Measurements from ENCODE around the gene ZSWIM1. TPM values are rescaled to one million over a fixed set of nuclear protein-coding genes. Genes with fewer than 3 reads are reported as not detected.

ZSWIM1 gene
- total and polyA plus RNA-seq, 2 of the 4 experiments (the other 2 are of a cell fraction) = 4.2 to 10.0 TPM

DNA sequence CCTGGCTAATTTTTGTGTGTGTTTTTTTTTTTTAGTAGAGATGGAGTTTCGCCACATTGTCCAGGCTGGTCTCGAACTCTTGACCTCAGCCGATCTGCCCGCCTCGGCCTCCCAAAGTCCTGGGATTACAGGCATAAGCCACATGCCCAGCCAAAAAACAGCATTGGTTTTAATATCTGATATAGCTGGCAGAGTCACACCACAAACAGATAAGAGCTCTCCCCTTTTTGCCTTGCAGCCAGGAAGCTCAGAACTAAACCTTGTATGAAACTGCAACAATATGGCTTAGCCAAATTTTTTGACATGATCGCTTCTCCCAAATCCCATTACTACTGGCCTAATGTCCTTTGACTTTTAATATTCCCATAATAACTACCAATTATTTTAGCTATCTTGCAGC is 28.7 kb upstream of the ZSWIM1 start:
- POLR2A ChIA-PET (ENCODE audit: unreplicated experiment) = interaction anchor here (0.6 kb wide), 1 partner anchor 13 kb away, joined by 4 read pairs; no protein-coding TSS in a partner anchor
- Histone ChIP-seq H4K5ac (ENCODE audit: low read depth, low read length) (no peak overlapping the region), H3K56ac (ENCODE audit: extremely low read depth, insufficient read depth, low read length) (no peak overlapping the region), H3K79me1 (ENCODE audit: low read depth in 1 of 2, low read length in 2 of 2) (peaks cover 16 to 55% of the 10 kb centered on the region in 2 experiments), H3K4ac (ENCODE audit: low read depth, low read length) (no peak overlapping the region), H3K27me3 (ENCODE audit: control insufficient read depth, insufficient read depth, low read length) (no peaks in the 10 kb centered on the region), H2AK9ac (replicated peaks; ENCODE audit: low read depth, low read length, poor library complexity) (no peak overlapping the region), H3K14ac (replicated peaks; ENCODE audit: low read depth, low read length) (no peak overlapping the region), H4K8ac (ENCODE audit: low read depth in 2 of 2, low read length in 2 of 2) (no peak overlapping the region), H2AFZ (replicated peaks; ENCODE audit: low read length, poor library complexity) (no peak overlapping the region), H2AK5ac (ENCODE audit: low read depth, low read length) (no peak overlapping the region), H3K4me1 (ENCODE audit: control insufficient read depth, insufficient read depth, low read length) (peaks cover 4% of the 10 kb centered on the region; the same call in 1 of the 2 replicates), H3K4me3 (ENCODE audit: insufficient read depth, low read depth, low read length) (no peak overlapping the region), H3K9me1 (ENCODE audit: insufficient read depth, low read length) (peaks cover 11% of the 10 kb centered on the region), H4K91ac (ENCODE audit: insufficient read depth, low read depth, low read length) (no peak overlapping the region), H3K4me2 (ENCODE audit: low read depth, low read length) (no peak overlapping the region), H3K36me3 (ENCODE audit: control insufficient read depth, insufficient read depth, low read length) (peaks cover 24% of the 10 kb centered on the region), H2BK20ac (ENCODE audit: low read depth, low read length) (no peak overlapping the region), H2BK120ac (ENCODE audit: low read depth, low read length) (no peak overlapping the region), H4K20me1 (ENCODE audit: insufficient read depth, low read length) (peaks cover 5% of the 10 kb centered on the region; the same call in 1 of the 2 replicates), H2BK15ac (ENCODE audit: low read depth, low read length) (no peak overlapping the region), H3K27ac (ENCODE audit: insufficient read depth, low read length) (no peak overlapping the region), H3K9ac (ENCODE audit: low read depth, low read length) (no peak overlapping the region), H3K18ac (ENCODE audit: low read depth, low read length) (no peak overlapping the region), H2BK5ac (ENCODE audit: low read depth, low read length, poor library complexity, severe bottlenecking) (no peak overlapping the region), H3K23ac (ENCODE audit: low read depth, low read length) (no peak overlapping the region), H3K9me3 (ENCODE audit: control insufficient read depth, insufficient read depth, low read length) (no peaks in the 10 kb centered on the region)
- ATAC-seq (ENCODE audit: low read depth) = no peak
- no peak for DNase-seq
- dilution Hi-C loops (cut with HindIII; ENCODE audit: low sequenced_read_pairs, unreplicated experiment) (no loop called here), intact Hi-C loops (cut with micrococcal nuclease) (no loop called here), in situ Hi-C loops (cut with MboI; ENCODE audit: low sequenced_read_pairs) (no loop called here)
- CTCF ChIA-PET = interaction anchor here (0.8 kb wide), 1 partner anchor 26 kb away, joined by 3 read pairs; no protein-coding TSS in a partner anchor
- TF ChIP-seq RFX5 (IDR thresholded peaks at IDR 0.05; ENCODE audit: low read depth, low read length) = no peak
- TF ChIP-seq CEBPB (IDR thresholded peaks at IDR 0.05; ENCODE audit: low read depth, low read length) = no peak
- no peak for TF ChIP-seq SMC3 (IDR thresholded peaks at IDR 0.05; ENCODE audit: low read depth, low read length)
- TF ChIP-seq, protein P1, sequence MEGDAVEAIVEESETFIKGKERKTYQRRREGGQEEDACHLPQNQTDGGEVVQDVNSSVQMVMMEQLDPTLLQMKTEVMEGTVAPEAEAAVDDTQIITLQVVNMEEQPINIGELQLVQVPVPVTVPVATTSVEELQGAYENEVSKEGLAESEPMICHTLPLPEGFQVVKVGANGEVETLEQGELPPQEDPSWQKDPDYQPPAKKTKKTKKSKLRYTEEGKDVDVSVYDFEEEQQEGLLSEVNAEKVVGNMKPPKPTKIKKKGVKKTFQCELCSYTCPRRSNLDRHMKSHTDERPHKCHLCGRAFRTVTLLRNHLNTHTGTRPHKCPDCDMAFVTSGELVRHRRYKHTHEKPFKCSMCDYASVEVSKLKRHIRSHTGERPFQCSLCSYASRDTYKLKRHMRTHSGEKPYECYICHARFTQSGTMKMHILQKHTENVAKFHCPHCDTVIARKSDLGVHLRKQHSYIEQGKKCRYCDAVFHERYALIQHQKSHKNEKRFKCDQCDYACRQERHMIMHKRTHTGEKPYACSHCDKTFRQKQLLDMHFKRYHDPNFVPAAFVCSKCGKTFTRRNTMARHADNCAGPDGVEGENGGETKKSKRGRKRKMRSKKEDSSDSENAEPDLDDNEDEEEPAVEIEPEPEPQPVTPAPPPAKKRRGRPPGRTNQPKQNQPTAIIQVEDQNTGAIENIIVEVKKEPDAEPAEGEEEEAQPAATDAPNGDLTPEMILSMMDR (conservative IDR thresholded peaks at IDR 0.05; ENCODE audit: low read depth, low read length) = no peak
- no peak for TF ChIP-seq FOS (IDR thresholded peaks at IDR 0.05; ENCODE audit: low read depth, low read length)
- TF ChIP-seq BHLHE40 (IDR thresholded peaks at IDR 0.05; ENCODE audit: low read depth, low read length) = no peak
- TF ChIP-seq, protein P2, sequence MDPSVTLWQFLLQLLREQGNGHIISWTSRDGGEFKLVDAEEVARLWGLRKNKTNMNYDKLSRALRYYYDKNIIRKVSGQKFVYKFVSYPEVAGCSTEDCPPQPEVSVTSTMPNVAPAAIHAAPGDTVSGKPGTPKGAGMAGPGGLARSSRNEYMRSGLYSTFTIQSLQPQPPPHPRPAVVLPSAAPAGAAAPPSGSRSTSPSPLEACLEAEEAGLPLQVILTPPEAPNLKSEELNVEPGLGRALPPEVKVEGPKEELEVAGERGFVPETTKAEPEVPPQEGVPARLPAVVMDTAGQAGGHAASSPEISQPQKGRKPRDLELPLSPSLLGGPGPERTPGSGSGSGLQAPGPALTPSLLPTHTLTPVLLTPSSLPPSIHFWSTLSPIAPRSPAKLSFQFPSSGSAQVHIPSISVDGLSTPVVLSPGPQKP (IDR thresholded peaks at IDR 0.05; ENCODE audit: borderline replicate concordance, low read depth, low read length) = no peak
- TF ChIP-seq RCOR1 (IDR thresholded peaks at IDR 0.05; ENCODE audit: insufficient replicate concordance, low read length) = no peak
- TF ChIP-seq MAFK (IDR thresholded peaks at IDR 0.05; ENCODE audit: low read depth, low read length) = no peak
- TF ChIP-seq POLR2A (IDR thresholded peaks at IDR 0.05; ENCODE audit: low read depth, low read length) = no peak
- TF ChIP-seq NFE2L2 (IDR thresholded peaks at IDR 0.05; ENCODE audit: low read depth, low read length) = no peak
- no peak for TF ChIP-seq MAZ (IDR thresholded peaks at IDR 0.05; ENCODE audit: borderline replicate concordance, low read depth, low read length)
- WGBS, 2 experiments (ENCODE audit: extremely low coverage in 2 of 2, insufficient read length in 1 of 2) = 100% methylated on average over 1 of the region's 6 CpGs; no CpG with 5 or more reads in 1 of the 2 experiments
- BruUV-seq (replicated peaks) = no TSS peak
